ENCODE results near the gene MYL12A. TPM values are rescaled to one million over a fixed set of nuclear protein-coding genes. Genes with fewer than 3 reads are reported as not detected.
"Not testable (repeated sequence)": the region's sequence is repeated elsewhere in the genome, so short reads cannot be mapped to it uniquely, and the experiment has no call there.

Gene MYL12A
- polyA plus RNA-seq, 3 donors = 360 to 415 (median 379) TPM

DNA sequence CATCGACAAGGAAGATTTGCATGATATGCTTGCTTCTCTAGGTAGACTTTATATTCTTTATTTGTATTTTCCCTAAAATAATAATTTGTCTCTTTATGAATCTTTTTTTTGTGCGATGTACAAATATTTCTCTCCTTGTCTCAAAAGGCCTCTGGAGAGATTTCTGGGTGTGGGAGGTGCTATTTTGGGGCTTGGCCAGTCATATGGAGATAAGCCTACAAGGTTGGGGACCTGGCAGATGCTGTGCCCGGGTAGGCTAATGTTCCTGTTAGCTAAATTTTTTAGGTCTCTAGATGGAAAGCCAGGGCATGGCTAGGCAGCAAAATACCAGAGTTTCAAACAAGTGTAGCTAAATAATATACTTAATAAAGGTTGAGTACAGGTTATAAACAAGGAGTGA is 25.4 kb downstream of the MYL12A start:
- DNase-seq = no peak

DNA sequence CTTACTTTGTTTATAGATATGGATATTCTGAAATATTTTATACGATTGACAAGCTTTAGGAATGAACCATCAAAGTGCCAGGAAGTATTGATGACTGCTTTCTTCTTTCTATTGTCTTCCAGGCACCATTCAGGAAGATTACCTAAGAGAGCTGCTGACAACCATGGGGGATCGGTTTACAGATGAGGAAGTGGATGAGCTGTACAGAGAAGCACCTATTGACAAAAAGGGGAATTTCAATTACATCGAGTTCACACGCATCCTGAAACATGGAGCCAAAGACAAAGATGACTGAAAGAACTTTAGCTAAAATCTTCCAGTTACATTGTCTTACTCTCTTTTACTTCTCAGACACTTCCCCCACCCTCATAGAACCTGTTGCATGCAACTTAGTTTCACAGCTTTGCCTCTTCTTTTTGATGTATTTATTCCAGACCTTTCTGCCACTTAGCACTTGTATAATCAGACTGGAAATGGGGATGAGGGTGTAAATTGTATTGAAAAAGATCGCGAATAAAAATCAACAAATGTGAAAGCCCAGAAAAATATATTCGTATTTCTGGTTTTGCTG is 30.1 kb downstream of the MYL12A start:
- DNase-seq = not testable (repeated sequence)

- no peak for DNase-seq
Measured at GRCh38 chr18:3279201-3280185, 31.9 kb downstream of the MYL12A start.

DNA sequence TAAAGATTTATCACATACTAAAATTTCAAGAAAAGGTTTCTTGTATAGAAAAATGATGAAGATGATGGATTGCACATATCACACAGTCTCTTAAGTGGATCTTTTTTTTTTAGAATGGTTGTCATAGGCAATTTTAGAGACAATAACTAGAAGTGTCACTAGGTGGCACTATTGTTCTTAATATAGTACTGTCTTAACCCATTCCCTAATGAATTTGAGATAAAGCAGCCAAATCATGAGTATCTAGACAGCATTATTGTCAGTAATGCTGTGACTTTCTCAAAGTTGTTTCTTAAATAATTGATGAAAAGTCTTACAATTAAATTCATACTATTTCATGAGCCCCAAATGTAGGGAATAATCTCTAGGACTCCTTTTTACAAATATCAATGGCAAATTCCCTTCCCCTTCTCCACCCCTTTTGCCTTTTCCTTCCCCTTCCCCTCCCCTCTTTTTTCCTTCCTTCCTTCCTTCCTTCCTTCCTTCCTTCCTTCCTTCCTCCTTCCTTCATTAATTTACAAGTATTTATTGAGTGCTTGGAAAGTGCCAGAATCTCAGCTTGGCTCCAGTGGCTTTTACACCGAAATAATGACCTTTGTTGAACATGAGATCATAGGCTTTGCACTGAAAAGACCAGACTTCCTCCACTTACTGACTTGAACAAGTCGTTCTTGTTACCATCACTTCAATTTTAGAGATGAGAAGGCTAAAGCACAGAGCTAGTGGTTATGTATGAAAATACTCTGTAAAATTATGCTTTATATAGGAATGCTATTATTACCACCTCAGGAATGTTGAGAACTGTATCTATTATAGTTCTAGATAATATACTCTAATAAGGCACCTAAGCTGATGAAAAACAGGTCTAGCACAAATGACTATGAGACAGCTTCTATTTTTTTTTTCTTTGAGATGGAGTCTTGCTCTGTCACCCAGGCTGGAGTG is 34.1 kb downstream of the MYL12A start:
- peak; percentile 84 for DNase-seq

DNA sequence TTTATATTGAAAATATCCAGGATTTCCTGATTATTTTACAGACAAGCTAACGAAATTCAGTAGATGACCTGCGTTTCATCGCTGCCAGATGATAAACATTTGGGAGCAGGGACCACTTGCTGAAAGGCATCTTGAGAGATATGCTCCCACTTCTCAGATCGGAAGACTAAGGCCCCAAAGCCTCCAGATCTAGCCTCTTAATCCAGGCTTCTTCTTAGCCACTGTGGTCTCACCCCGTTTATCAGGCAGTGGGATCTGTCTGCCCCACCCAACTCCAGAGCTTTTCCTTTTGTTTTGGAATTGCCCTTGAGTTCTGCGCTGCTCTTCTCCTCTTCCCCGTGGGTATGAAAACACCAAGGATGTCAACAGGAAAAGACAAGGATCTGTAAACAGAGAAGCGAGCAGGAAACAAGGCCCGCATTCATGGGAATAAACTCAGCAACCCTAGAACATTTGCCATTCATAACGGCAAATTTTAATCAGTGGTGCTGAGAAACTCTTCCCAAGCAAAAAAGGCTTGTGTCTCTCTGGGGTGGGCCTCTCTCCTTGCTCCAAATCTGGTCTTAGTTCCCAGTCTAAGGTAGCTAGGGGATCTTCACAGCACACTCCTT is 35.8 kb downstream of the MYL12A start:
- no peak for DNase-seq

DNA sequence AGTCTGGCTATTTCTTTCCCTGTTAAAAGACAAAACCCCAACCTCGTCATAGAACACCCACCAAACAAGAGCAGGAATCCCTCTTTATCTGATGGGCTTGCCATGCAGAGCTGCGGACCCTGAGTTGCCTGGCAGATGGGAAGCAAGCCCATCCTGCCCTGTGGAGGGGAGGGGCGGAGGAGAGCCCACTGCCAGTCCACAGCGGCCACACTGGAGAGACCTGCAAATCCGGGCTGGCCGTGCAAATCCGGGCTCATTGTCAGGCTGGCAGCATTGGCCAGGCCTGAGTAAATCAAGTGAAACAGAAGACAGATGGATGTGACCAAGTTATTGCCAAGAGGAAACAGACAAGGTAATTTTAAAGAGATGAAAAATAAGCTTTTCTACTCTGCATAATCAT is 36.3 kb downstream of the MYL12A start:
- no peak for DNase-seq

- no peak for DNase-seq
Measured at GRCh38 chr18:3284501-3284900, 36.9 kb downstream of the MYL12A start.

- DNase-seq = no peak
Measured at GRCh38 chr18:3286159-3286558, 38.6 kb downstream of the MYL12A start.

DNA sequence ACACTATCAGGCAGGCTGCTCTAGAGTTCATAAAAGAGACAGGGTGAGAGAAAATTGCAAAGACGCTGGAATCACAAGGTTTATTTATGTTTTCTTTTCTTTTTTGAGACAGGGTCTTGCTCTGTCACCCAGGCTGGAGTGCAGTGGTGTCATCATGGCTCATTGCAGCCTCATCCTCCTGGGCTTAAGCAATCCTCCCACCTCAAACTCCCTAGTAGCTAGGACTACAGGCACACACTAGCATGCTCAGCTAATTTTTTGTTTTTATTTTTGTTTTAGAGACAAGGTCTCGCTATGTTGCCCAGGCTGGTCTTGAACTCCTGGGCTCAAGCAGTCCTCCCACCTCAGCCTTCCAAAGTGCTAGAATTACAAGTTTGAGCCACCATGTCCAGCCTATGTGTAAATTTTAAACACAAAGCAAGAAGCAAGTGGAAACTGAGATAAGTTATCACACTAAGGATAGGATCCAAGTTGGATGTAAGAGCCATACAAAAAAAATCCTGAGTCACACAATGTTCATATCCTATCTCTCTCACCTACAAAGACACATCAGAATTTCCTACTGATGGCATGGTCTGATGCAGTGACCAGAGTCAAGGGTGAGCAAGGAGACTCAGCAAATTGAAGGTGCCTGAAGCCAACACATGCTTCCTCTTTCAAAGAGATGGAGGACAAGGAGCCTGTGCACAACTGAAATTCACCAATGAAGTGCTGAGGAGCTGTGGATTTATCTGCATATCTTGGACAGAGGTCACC is 45.8 kb downstream of the MYL12A start:
- DNase-seq = no peak

DNA sequence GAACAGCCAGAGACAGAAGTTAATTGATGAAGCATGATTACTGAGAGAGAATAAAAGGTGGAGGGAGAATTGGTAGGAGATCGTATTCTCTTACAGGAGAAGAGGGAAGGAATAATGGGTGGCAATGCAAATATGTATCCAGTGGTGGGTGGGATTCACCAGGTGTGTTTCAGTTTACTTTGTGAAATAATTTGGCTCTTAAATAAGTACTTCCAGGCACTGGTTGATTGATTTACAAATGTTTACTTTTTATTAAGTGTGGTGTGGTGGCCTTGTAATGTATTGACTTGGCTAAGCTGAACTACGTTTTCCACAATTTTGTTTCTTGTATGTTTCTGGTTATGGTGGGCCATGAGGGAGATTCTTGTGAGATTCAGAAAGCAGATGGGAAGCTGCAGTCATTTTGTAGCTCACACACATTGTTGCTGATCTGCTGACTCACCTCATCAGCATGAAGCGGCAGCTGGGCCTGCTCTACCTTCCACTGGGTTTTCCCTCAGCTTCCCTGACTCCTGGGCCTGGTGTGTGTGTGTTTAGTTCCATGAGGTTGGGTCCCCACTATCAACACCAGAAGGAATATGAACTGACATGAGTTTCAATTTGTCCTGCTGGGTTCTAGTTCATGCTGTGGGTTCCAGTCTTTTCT is 47.0 kb downstream of the MYL12A start:
- no peak for DNase-seq

DNA sequence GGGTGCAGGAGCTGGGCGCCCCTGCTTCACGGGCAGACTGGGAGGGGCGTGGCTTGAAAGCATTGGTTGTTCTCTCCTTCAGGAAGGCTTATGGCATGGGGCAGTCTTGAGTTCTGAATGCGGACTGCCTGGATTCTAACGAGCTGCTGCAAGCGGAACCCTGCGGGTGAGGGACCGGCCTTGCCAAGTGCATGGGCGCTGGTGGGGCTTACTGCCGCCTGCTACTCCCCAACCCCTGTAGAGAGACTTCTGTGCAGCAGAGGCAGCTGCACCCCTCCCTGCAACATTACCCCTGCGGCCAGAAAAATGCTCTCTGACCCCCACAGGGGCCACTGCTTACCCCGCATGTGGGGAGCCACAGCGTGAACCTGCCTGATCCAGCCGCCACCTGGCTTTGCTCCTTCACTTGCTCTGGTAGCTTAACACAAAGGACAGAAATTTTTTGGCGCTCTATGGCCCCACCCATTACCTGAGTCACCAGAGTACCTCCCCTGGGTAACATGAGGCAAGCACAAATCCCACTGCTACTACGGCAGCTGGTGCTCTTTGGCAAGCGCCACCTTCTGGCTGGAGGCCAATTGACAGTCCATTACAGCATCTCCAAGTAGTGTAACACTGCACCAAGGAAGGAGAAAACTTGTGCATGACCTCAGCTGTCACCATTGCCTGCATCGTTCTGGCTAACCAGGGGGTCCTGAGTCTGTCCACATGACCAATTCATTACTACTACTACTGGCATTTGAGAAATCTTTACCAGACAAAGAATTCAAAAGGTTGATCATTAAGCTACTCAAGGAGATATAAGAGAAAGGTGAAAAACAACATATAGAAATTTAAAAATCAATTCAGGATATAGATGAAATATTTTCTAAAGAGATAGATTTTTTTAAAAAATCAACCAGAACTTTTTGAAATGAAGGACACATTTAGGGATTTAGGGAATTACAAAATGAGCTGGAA is 49.7 kb downstream of the MYL12A start:
- peak; percentile 91 for DNase-seq

GRCh38 chr18:3304832-3305231 is 57.2 kb downstream of the MYL12A start:
- DNase-seq = no peak

DNA sequence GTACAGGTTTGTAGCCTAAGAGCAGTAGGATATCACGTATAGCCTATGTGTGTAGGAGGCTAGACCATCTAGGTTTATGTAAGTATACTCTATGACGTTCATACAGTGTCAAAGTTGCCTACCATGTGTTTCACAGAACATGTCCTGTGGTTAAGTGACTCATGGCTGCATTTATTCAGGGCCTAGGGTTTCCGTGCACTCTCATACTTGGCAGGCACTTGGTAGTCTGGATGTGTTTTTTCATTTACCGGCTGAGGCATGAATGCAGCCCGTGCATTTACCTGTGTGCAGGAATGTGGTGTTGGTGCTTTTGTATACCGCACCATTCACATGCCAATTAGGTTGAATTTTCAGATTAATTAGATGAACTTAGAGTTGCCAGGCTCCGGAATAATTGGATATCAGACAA is 57.8 kb downstream of the MYL12A start:
- DNase-seq = no peak

Other genes with a start within 250 kb of the MYL12A start
- 10 to 100 TPM; 33.4 to 43.4 (median 33.7) TPM for gene LPIN2, start 234.7 kb upstream of the MYL12A start, polyA plus RNA-seq (ENCODE audit: insufficient read length in 3 of 3)
- gene MYOM1, start 27.8 kb upstream of the MYL12A start, polyA plus RNA-seq (ENCODE audit: insufficient read length in 3 of 3) = 1 to 10 TPM; 7.8 to 8.9 (median 8.7) TPM
- gene MYL12B, start 14.3 kb downstream of the MYL12A start, polyA plus RNA-seq (ENCODE audit: insufficient read length in 3 of 3) = 100 to 1,000 TPM; 476 to 580 (median 538) TPM
- 10 to 100 TPM; 85.1 to 95.3 (median 92.6) TPM for gene TGIF1, start 202.4 kb downstream of the MYL12A start, polyA plus RNA-seq (ENCODE audit: insufficient read length in 3 of 3)

Data from renal pelvis (tissue), 4 donors.